HepG2 (cell line): ENCODE data around the gene ANKRD11. TPM values are rescaled to one million over a fixed set of nuclear protein-coding genes. Genes with fewer than 3 reads are reported as not detected.

Source experiments
- ATAC-seq: fragments of 200-7000 bp; cut with Tn5 transposase; 3 replicates; pipeline ENCODE4 v1.9.1; 2020; ENCODE audit warnings: mild to moderate bottlenecking, moderate library complexity
- BruUV-seq: library from RNA; stranded (reverse); fragments of 400-500 nt; replicated peaks from 2 replicates; lab custom pipeline; 2021; lab: Mats Ljungman, UMichigan
- CTCF ChIA-PET: fragments of 300-600 bp; formaldehyde crosslinking; extraction: SDS; loops from one replicate; lab custom pipeline; 2021; ENCODE audit warnings: low total read pairs, inconsistent platforms, low intra/inter-chr PET ratio; lab: Yijun Ruan, JAX
- POLR2A ChIA-PET: fragments of 350-600 bp; sonication (Branson Sonifier 250); formaldehyde crosslinking; loops from one replicate; lab custom pipeline; 2020; ENCODE audit warnings: antibody characterized with exemption, inconsistent platforms; lab: Yijun Ruan, JAX
- DNase-seq: peaks from one replicate; pipeline ENCODE4 v3.0.0-alpha.2; 2015; ENCODE audit warnings: low spot score
- FAIRE-seq: peaks from 3 replicates; lab custom pipeline; 2011; peaks lifted over from hg19 to GRCh38; lab: Jason Lieb, UNC
- H2AFZ ChIP-seq: one replicate; pipeline ENCODE4 v1.6.1; 2011; ENCODE audit warnings: low read length, inconsistent platforms
- H3K27ac ChIP-seq: fragments of 300-600 bp; 3 replicates; pipeline ENCODE4 v1.8.0; 2011; ENCODE audit warnings: mixed run types, mild to moderate bottlenecking, mixed read lengths, low read length, inconsistent platforms; ENCODE audit not compliant: insufficient read depth; ENCODE audit errors: extremely low read length
- H3K27me3 ChIP-seq, 2 experiments: fragments of 200-600 bp in 1 of 2; 2 replicates in 1 of 2; 3 replicates in 1 of 2; pipeline versions ENCODE4 v1.6.0 to v1.8.0; 2011; ENCODE audit warnings: low read length in 2 of 2, mild to moderate bottlenecking in 2 of 2, moderate library complexity in 2 of 2, inconsistent platforms in 1 of 2; ENCODE audit not compliant: insufficient read depth in 2 of 2, control insufficient read depth in 1 of 2
- H3K36me3 ChIP-seq, 2 experiments: fragments of 200-600 bp in 1 of 2; replicated peaks in 1 of 2; 2 replicates in 1 of 2; 3 replicates in 1 of 2; pipeline versions ENCODE4 v1.5.1 to v1.8.0; 2011; ENCODE audit warnings: low read length in 2 of 2, inconsistent platforms in 1 of 2; ENCODE audit not compliant: insufficient read depth in 2 of 2, control insufficient read depth in 1 of 2
- H3K4me1 ChIP-seq: 2 replicates; pipeline ENCODE4 v1.5.1; 2012; ENCODE audit warnings: low read length, inconsistent platforms; ENCODE audit not compliant: insufficient read depth
- H3K4me2 ChIP-seq: 2 replicates; pipeline ENCODE4 v1.6.0; 2011; ENCODE audit warnings: low read depth, low read length, inconsistent platforms
- H3K4me3 ChIP-seq, 3 experiments: fragments of 200-600 bp in 1 of 3; sonication (generic), shearing (Covaris generic) in 1 of 3; replicated peaks in 1 of 3; 2 replicates each; pipeline ENCODE4 v1.5.1; 2011 to 2016; ENCODE audit warnings: low read length in 3 of 3, inconsistent platforms in 2 of 3, low read depth in 2 of 3, mild to moderate bottlenecking in 2 of 3, control low read depth in 1 of 3, mixed read lengths in 1 of 3; ENCODE audit not compliant: insufficient read depth in 1 of 3
- H3K79me2 ChIP-seq: one replicate; pipeline ENCODE4 v1.6.1; 2011; ENCODE audit warnings: low read length, inconsistent platforms; ENCODE audit not compliant: insufficient read depth
- H3K9ac ChIP-seq: 2 replicates; pipeline ENCODE4 v1.6.0; 2011; ENCODE audit warnings: mild to moderate bottlenecking, low read depth, low read length, inconsistent platforms; ENCODE audit not compliant: insufficient read depth
- H3K9me3 ChIP-seq: 2 replicates; pipeline ENCODE4 v1.5.1; 2012; ENCODE audit warnings: mild to moderate bottlenecking, low read length
- H4K20me1 ChIP-seq: 2 replicates; pipeline ENCODE4 v1.6.0; 2011; ENCODE audit warnings: inconsistent platforms, mild to moderate bottlenecking, low read length, moderate library complexity; ENCODE audit not compliant: insufficient read depth
- FOXP1 ChIP-seq, 2 experiments: fragments of 450-650 bp in 1 of 2; IDR thresholded peaks; 2 replicates each; pipeline ENCODE4 v1.6.1; 2017 to 2018; ENCODE audit warnings: antibody characterized with exemption in 1 of 2
- ZNF121 ChIP-seq: sonication (generic); formaldehyde crosslinking; IDR thresholded peaks from 2 replicates; pipeline ENCODE4 v1.5.0; 2020; ENCODE audit warnings: mild to moderate bottlenecking, missing genetic modification reagents
- ZNF225 ChIP-seq: sonication (generic); formaldehyde crosslinking; IDR thresholded peaks from 2 replicates; pipeline ENCODE4 v1.4.0; 2020; ENCODE audit warnings: mild to moderate bottlenecking, missing genetic modification reagents
- WGBS: methylation state at CpG from one replicate; pipeline ENCODE4 v1.1.6; 2017; ENCODE audit warnings: low lambda C conversion rate; 5-methylcytosine and 5-hydroxymethylcytosine counted together
- in situ Hi-C: cut with HindIII; loops from 2 replicates; pipeline ENCODE4 v1.10.0; 2017; ENCODE audit warnings: low pct_unique_long_range_greater_than_20kb; ENCODE audit not compliant: extremely low pct_ligation_motif_present
- intact Hi-C: fragments of 100-400 bp; cut with micrococcal nuclease; formaldehyde crosslinking; loops from one replicate; pipeline ENCODE4 v1.10.0; 2022; ENCODE audit not compliant: unreplicated experiment
- polyA plus RNA-seq, 8 experiments: library from polyadenylated mRNA; depleted of rRNA in 3 of 8; stranded (reverse) in 7 of 8; unstranded in 1 of 8; fragments of >200 nt; fragmentation: Illumina TruSeq in 4 of 8; extraction: Trizol in 4 of 8; gene quantifications; 2 replicates each; pipeline versions ENCODE4 v1.2.1 to v1.2.3, GENCODE V29; 2011 to 2016; ENCODE audit warnings: low read depth in 4 of 8, missing spikeins in 1 of 8, mixed read lengths in 1 of 8; ENCODE audit not compliant: insufficient read depth in 1 of 8
- total RNA-seq, 5 experiments: library from RNA; depleted of rRNA; stranded (reverse); fragments of >200 nt; fragmentation: Illumina TruSeq; extraction: Trizol; gene quantifications; 2 replicates each; pipeline ENCODE4 v1.2.3, GENCODE V29; 2016; ENCODE audit warnings: low read depth in 1 of 5
- TF ChIP-seq, protein P1 (sequence below): sonication (generic); formaldehyde crosslinking; IDR thresholded peaks from 2 replicates; pipeline ENCODE4 v1.4.0; 2020; ENCODE audit warnings: missing genetic modification reagents
- TF ChIP-seq, protein P2 (sequence below): sonication (generic); formaldehyde crosslinking; IDR thresholded peaks from 2 replicates; pipeline ENCODE4 v1.8.1; 2022; ENCODE audit warnings: mild to moderate bottlenecking, missing genetic modification reagents

ANKRD11 gene
- total and polyA plus RNA-seq, 2 of the 13 experiments (the other 11 are each of a cell fraction or from before 2014, with no cell fraction given): 21.4 to 38.4 TPM

DNA sequence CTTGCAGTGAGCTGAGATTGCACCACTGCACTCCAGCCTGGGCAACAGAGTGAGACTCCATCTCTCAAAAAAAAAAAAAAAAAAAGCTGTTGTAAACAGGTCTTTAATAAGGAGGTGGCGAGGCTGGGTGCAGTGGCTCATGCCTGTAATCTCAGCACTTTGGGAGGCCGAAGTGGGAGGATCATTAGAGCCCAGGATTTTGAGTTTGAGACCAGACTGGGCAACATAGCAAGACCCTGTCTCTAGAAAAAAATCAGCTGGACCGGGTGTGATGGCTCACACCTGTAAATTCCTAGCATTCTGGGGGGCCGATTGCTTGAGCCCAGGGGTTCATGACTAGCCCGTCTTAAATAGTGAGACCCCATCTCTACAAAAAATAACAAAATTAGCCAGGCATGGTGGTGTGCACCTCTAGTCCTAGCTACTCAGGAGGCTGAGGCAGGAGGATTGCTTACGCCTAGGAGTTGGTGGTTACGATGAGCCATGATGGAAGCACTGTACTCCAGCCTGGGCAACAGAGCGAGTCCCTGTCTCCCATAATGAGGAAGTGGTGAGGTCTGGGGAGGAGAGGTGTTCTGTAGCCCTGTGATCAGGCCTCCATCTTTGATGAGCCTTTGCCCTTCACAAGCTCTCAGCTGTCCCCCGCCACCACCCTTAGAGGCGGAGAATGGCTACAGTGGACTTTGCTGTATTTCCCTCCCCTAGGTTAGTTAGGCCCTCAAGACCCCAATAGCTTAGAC is 236.6 kb downstream of the ANKRD11 start:
- intact Hi-C loops: no loop called here
- 97% methylated on average over 10 of the region's 10 CpGs for WGBS

More for the DNA sequence above, 236.6 kb downstream of the ANKRD11 start:
- H3K4me3 ChIP-seq: no peak overlapping the region
- in situ Hi-C loops: no loop called here
- TF ChIP-seq FOXP1 (IDR thresholded peaks at IDR 0.05): no peak
- TF ChIP-seq FOXP1 (CRISPR knock-in tag; IDR thresholded peaks at IDR 0.05): no peak
- peak; percentile 80 for TF ChIP-seq ZNF121 (CRISPR knock-in tag)
- TF ChIP-seq, protein P1, sequence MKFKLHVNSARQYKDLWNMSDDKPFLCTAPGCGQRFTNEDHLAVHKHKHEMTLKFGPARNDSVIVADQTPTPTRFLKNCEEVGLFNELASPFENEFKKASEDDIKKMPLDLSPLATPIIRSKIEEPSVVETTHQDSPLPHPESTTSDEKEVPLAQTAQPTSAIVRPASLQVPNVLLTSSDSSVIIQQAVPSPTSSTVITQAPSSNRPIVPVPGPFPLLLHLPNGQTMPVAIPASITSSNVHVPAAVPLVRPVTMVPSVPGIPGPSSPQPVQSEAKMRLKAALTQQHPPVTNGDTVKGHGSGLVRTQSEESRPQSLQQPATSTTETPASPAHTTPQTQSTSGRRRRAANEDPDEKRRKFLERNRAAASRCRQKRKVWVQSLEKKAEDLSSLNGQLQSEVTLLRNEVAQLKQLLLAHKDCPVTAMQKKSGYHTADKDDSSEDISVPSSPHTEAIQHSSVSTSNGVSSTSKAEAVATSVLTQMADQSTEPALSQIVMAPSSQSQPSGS (CRISPR knock-in tag): no peak
- TF ChIP-seq, protein P2, sequence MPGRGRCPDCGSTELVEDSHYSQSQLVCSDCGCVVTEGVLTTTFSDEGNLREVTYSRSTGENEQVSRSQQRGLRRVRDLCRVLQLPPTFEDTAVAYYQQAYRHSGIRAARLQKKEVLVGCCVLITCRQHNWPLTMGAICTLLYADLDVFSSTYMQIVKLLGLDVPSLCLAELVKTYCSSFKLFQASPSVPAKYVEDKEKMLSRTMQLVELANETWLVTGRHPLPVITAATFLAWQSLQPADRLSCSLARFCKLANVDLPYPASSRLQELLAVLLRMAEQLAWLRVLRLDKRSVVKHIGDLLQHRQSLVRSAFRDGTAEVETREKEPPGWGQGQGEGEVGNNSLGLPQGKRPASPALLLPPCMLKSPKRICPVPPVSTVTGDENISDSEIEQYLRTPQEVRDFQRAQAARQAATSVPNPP (CRISPR knock-in tag): no peak
- no peak for TF ChIP-seq ZNF225 (CRISPR knock-in tag)
- no peak for FAIRE-seq
- peaks cover 3% of the 10 kb centered on the region for H3K79me2 ChIP-seq
- ChIA-PET POLR2A (interaction anchor here (2.6 kb wide), 1 partner anchor 8 kb away, joined by 8 read pairs; no protein-coding TSS in a partner anchor), CTCF (no interaction called here)
- no peak overlapping the region for H3K9ac ChIP-seq
- H3K27ac ChIP-seq: no peak overlapping the region
- no peak for DNase-seq
- no peaks in the 10 kb centered on the region for H4K20me1 ChIP-seq
- no peak for ATAC-seq
- no TSS peak for BruUV-seq
- no peak overlapping the region for H2AFZ ChIP-seq
- H3K9me3 ChIP-seq: no peaks in the 10 kb centered on the region
- H3K27me3 ChIP-seq: no peaks in the 10 kb centered on the region
- peaks cover 4% of the 10 kb centered on the region; the same call in 1 of the 2 replicates for H3K4me1 ChIP-seq
- no peaks in the 10 kb centered on the region; a peak in 1 of 5 replicates for H3K36me3 ChIP-seq
- no peak overlapping the region for H3K4me2 ChIP-seq
